GM12878 (cell line): Measurements from ENCODE around the gene SORCS2. TPM values are rescaled to one million over a fixed set of nuclear protein-coding genes. Genes with fewer than 3 reads are reported as not detected.

Experiments
- ATAC-seq: fragments of 200-7000 bp; cut with Tn5 transposase; 3 replicates; pipeline ENCODE4 v1.9.1; 2020; ENCODE audit warnings: mild to moderate bottlenecking, moderate library complexity
- BruUV-seq: library from RNA; stranded (reverse); fragments of 400-500 nt; replicated peaks from 2 replicates; lab custom pipeline; 2021; lab: Mats Ljungman, UMichigan
- CTCF ChIA-PET: fragments of 300-600 bp; sonication (Branson Sonifier 250); formaldehyde crosslinking; extraction: SDS; loops from one replicate; lab custom pipeline; 2021; ENCODE audit warnings: inconsistent platforms; lab: Yijun Ruan, JAX
- POLR2A ChIA-PET: fragments of 350-600 bp; formaldehyde crosslinking; extraction: SDS; loops from one replicate; lab custom pipeline; 2021; ENCODE audit warnings: inconsistent platforms; lab: Charles Lee
- RAD21 ChIA-PET: fragments of 300-600 bp; sonication (Branson Sonifier 250); formaldehyde crosslinking; loops from one replicate; lab custom pipeline; 2023; ENCODE audit warnings: antibody characterized with exemption; ENCODE audit not compliant: unreplicated experiment; lab: Charles Lee
- SMC1A ChIA-PET: fragments of 300-600 bp; sonication (Branson Sonifier 250); formaldehyde crosslinking; loops from one replicate; lab custom pipeline; 2023; ENCODE audit not compliant: unreplicated experiment, uncharacterized antibody; lab: Charles Lee
- DNase-seq: peaks from one replicate; pipeline ENCODE4 v3.0.0-alpha.2; 2011; ENCODE audit warnings: low read depth, low spot score
- FAIRE-seq: peaks from 3 replicates; lab custom pipeline; 2011; peaks lifted over from hg19 to GRCh38; lab: Jason Lieb, UNC
- H2AFZ ChIP-seq: 2 replicates; pipeline ENCODE4 v1.6.0; 2011; ENCODE audit warnings: low read depth, low read length, control low read depth; ENCODE audit not compliant: control insufficient read depth
- H3K27ac ChIP-seq: 2 replicates; pipeline ENCODE4 v1.5.1; 2011; ENCODE audit warnings: control low read depth; ENCODE audit not compliant: control insufficient read depth, insufficient read depth
- H3K27me3 ChIP-seq, 2 experiments: replicated peaks in 1 of 2; 2 replicates each; pipeline versions ENCODE4 v1.6.0 to v1.6.1; 2011; ENCODE audit warnings: low read length in 1 of 2; ENCODE audit not compliant: control insufficient read depth in 2 of 2, insufficient read depth in 2 of 2
- H3K36me3 ChIP-seq, 2 experiments: 2 replicates each; pipeline ENCODE4 v1.5.1; 2011; ENCODE audit warnings: low read length in 1 of 2; ENCODE audit not compliant: control insufficient read depth in 2 of 2, insufficient read depth in 2 of 2
- H3K4me1 ChIP-seq: 2 replicates; pipeline ENCODE4 v1.6.1; 2011; ENCODE audit warnings: mild to moderate bottlenecking, low read length, moderate library complexity, mixed read lengths; ENCODE audit not compliant: control insufficient read depth, insufficient read depth
- H3K4me2 ChIP-seq: 2 replicates; pipeline ENCODE4 v1.6.0; 2011; ENCODE audit warnings: control low read depth; ENCODE audit not compliant: control insufficient read depth, insufficient read depth
- H3K4me3 ChIP-seq: fragments of 200-600 bp; sonication (generic); 2 replicates; pipeline ENCODE4 v1.5.1; 2016
- H3K79me2 ChIP-seq: 2 replicates; pipeline ENCODE4 v1.6.0; 2011; ENCODE audit warnings: low read length; ENCODE audit not compliant: control insufficient read depth, insufficient read depth
- H3K9ac ChIP-seq: 2 replicates; pipeline ENCODE4 v1.8.0; 2011; ENCODE audit warnings: low read length, control low read depth, mixed read lengths; ENCODE audit not compliant: control insufficient read depth, insufficient read depth
- H3K9me3 ChIP-seq: replicated peaks from 3 replicates; pipeline ENCODE4 v1.5.1; 2011; ENCODE audit warnings: mild to moderate bottlenecking, low read length; ENCODE audit not compliant: control insufficient read depth, insufficient read depth
- H4K20me1 ChIP-seq: 2 replicates; pipeline ENCODE4 v1.6.0; 2011; ENCODE audit not compliant: control insufficient read depth, insufficient read depth
- CEBPB ChIP-seq, 2 experiments: fragments of 150-350 bp in 1 of 2; IDR thresholded peaks; 2 replicates each; pipeline ENCODE4 v1.6.1; 2012 to 2014; ENCODE audit warnings: low read depth in 2 of 2, low read length in 2 of 2, borderline replicate concordance in 1 of 2, inconsistent platforms in 1 of 2
- CREM ChIP-seq: IDR thresholded peaks from 2 replicates; pipeline ENCODE4 v1.6.1; 2014; ENCODE audit warnings: antibody characterized with exemption, low read depth
- HDGF ChIP-seq: fragments of 450-650 bp; IDR thresholded peaks from 2 replicates; pipeline ENCODE4 v1.6.1; 2016; ENCODE audit warnings: antibody characterized with exemption
- MEF2A ChIP-seq: IDR thresholded peaks from 2 replicates; pipeline ENCODE4 v1.6.1; 2011; ENCODE audit warnings: low read depth, mild to moderate bottlenecking, low read length, moderate library complexity; ENCODE audit not compliant: insufficient read depth
- POLR2AphosphoS2 ChIP-seq: IDR thresholded peaks from 2 replicates; pipeline ENCODE4 v1.6.1; 2011; ENCODE audit warnings: low read depth, mild to moderate bottlenecking, low read length, improper control_type of control experiment, moderate library complexity
- SPI1 ChIP-seq: IDR thresholded peaks from 2 replicates; pipeline ENCODE4 v1.6.1; 2011; ENCODE audit warnings: low read depth, mild to moderate bottlenecking, low read length, moderate library complexity, borderline replicate concordance; ENCODE audit not compliant: insufficient read depth
- ZNF384 ChIP-seq: IDR thresholded peaks from 2 replicates; pipeline ENCODE4 v1.6.1; 2012; ENCODE audit warnings: low read depth, mild to moderate bottlenecking, low read length, improper control_type of control experiment, borderline replicate concordance
- WGBS: methylation state at CpG from one replicate; pipeline ENCODE4 v1.1.6; 2016; ENCODE audit warnings: low lambda C conversion rate; ENCODE audit not compliant: insufficient replicate concordance, insufficient coverage; ENCODE audit errors: missing lambda C conversion rate; 5-methylcytosine and 5-hydroxymethylcytosine counted together
- in situ Hi-C: fragments of 300-500 bp; cut with MboI; formaldehyde crosslinking; loops from 9 replicates; pipeline ENCODE4 v1.14.3; 2018; ENCODE audit warnings: mixed read lengths
- intact Hi-C: fragments of 100-400 bp; cut with micrococcal nuclease; formaldehyde crosslinking; loops from one replicate; pipeline ENCODE4 v1.14.2; 2022; ENCODE audit not compliant: unreplicated experiment
- polyA plus RNA-seq, 11 experiments: library from polyadenylated mRNA; depleted of rRNA in 4 of 11; unstranded in 6 of 11; stranded (reverse) in 5 of 11; fragments of >200 nt; fragmentation: Nextera tagmentation in 4 of 11; fragmentation: Illumina TruSeq in 1 of 11; extraction: Ambion mirVana in 4 of 11; extraction: Trizol in 1 of 11; gene quantifications; 1 replicate in 1 of 11; 2 replicates in 10 of 11; pipeline versions ENCODE4 v1.2.1 to v1.2.3, GENCODE V29; 2011 to 2016; ENCODE audit warnings: inconsistent platforms in 2 of 11, missing spikeins in 2 of 11, low read depth in 1 of 11
- total RNA-seq, 4 experiments: library from RNA; depleted of rRNA in 3 of 4; stranded (reverse); fragments of >200 nt in 3 of 4; fragmentation: Illumina TruSeq in 1 of 4; extraction: Trizol in 1 of 4; gene quantifications; 2 replicates each; pipeline versions ENCODE4 v1.2.1 to v1.2.3, GENCODE V29; 2013 to 2021
- TF ChIP-seq, protein P1 (sequence below): fragments of 450-650 bp; IDR thresholded peaks from 2 replicates; pipeline ENCODE4 v1.6.1; 2017; ENCODE audit warnings: borderline replicate concordance
- TF ChIP-seq, protein P2 (sequence below): fragments of 450-650 bp; IDR thresholded peaks from 2 replicates; pipeline ENCODE4 v1.6.1; 2017; ENCODE audit warnings: low read depth, mild to moderate bottlenecking, moderate library complexity
- TF ChIP-seq, protein P3 (sequence below): fragments of 450-650 bp; formaldehyde crosslinking; IDR thresholded peaks from 2 replicates; pipeline ENCODE4 v1.5.0; 2022; ENCODE audit warnings: mild to moderate bottlenecking, missing genetic modification characterization
- TF ChIP-seq, protein P4 (sequence below): IDR thresholded peaks from 2 replicates; pipeline ENCODE4 v1.6.1; 2011; ENCODE audit warnings: borderline replicate concordance, low read depth, mild to moderate bottlenecking, moderate library complexity, low read length; ENCODE audit not compliant: insufficient read depth, poor library complexity, severe bottlenecking
- TF ChIP-seq, protein P5 (sequence below): IDR thresholded peaks from 2 replicates; pipeline ENCODE4 v1.6.1; 2012; ENCODE audit warnings: mild to moderate bottlenecking, low read depth, low read length

Gene SORCS2
- total and polyA plus RNA-seq, 10 of the 15 experiments (the other 5 are each of a cell fraction or from before 2014, with no cell fraction given): 0.01 to 0.15 (median 0.05) TPM; not detected in 5

DNA sequence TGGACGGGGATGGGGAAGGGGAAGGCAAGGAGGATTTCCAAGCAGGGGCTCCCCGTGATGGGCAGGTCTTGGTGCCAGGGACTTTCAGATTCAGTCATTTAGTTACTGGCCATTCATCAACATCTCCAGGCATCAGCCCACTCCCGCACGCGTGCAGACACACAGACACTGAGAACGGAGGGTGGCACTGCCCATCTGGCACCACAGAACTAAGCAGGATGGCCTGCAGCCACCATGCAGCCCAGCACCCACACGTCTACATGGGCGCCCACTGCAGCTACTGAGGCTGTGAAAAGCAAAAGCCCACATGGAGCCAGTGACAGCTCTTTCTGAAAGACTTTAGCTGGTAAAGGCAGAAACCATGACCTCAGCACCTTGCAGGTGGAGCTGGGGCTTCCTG lies 418.5 kb downstream of the SORCS2 start:
- Histone ChIP-seq H4K20me1 (no peaks in the 10 kb centered on the region), H3K4me3 (no peak overlapping the region), H3K27me3 (no peaks in the 10 kb centered on the region), H3K9ac (no peak overlapping the region), H3K36me3 (no peaks in the 10 kb centered on the region), H3K27ac (no peak overlapping the region), H3K4me1 (no peaks in the 10 kb centered on the region), H3K4me2 (no peak overlapping the region), H2AFZ (no peak overlapping the region), H3K9me3 (no peaks in the 10 kb centered on the region; the same call in 2 of the 3 replicates), H3K79me2 (no peaks in the 10 kb centered on the region)
- WGBS: 42% methylated on average over 8 of the region's 8 CpGs
- POLR2A ChIA-PET: no interaction called here
- in situ Hi-C loops: no loop called here
- CTCF ChIA-PET: no interaction called here
- SMC1A ChIA-PET: no interaction called here
- RAD21 ChIA-PET: no interaction called here
- ATAC-seq: no peak
- no peak for DNase-seq
- no TSS peak for BruUV-seq
- intact Hi-C loops: no loop called here
- FAIRE-seq: no peak
- TF ChIP-seq, protein P1, sequence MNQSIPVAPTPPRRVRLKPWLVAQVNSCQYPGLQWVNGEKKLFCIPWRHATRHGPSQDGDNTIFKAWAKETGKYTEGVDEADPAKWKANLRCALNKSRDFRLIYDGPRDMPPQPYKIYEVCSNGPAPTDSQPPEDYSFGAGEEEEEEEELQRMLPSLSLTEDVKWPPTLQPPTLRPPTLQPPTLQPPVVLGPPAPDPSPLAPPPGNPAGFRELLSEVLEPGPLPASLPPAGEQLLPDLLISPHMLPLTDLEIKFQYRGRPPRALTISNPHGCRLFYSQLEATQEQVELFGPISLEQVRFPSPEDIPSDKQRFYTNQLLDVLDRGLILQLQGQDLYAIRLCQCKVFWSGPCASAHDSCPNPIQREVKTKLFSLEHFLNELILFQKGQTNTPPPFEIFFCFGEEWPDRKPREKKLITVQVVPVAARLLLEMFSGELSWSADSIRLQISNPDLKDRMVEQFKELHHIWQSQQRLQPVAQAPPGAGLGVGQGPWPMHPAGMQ: no peak
- no peak for TF ChIP-seq HDGF
- TF ChIP-seq POLR2AphosphoS2: no peak
- TF ChIP-seq CREM: no peak
- TF ChIP-seq ZNF384: no peak
- TF ChIP-seq, protein P2, sequence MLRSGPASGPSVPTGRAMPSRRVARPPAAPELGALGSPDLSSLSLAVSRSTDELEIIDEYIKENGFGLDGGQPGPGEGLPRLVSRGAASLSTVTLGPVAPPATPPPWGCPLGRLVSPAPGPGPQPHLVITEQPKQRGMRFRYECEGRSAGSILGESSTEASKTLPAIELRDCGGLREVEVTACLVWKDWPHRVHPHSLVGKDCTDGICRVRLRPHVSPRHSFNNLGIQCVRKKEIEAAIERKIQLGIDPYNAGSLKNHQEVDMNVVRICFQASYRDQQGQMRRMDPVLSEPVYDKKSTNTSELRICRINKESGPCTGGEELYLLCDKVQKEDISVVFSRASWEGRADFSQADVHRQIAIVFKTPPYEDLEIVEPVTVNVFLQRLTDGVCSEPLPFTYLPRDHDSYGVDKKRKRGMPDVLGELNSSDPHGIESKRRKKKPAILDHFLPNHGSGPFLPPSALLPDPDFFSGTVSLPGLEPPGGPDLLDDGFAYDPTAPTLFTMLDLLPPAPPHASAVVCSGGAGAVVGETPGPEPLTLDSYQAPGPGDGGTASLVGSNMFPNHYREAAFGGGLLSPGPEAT: no peak
- TF ChIP-seq, protein P3, sequence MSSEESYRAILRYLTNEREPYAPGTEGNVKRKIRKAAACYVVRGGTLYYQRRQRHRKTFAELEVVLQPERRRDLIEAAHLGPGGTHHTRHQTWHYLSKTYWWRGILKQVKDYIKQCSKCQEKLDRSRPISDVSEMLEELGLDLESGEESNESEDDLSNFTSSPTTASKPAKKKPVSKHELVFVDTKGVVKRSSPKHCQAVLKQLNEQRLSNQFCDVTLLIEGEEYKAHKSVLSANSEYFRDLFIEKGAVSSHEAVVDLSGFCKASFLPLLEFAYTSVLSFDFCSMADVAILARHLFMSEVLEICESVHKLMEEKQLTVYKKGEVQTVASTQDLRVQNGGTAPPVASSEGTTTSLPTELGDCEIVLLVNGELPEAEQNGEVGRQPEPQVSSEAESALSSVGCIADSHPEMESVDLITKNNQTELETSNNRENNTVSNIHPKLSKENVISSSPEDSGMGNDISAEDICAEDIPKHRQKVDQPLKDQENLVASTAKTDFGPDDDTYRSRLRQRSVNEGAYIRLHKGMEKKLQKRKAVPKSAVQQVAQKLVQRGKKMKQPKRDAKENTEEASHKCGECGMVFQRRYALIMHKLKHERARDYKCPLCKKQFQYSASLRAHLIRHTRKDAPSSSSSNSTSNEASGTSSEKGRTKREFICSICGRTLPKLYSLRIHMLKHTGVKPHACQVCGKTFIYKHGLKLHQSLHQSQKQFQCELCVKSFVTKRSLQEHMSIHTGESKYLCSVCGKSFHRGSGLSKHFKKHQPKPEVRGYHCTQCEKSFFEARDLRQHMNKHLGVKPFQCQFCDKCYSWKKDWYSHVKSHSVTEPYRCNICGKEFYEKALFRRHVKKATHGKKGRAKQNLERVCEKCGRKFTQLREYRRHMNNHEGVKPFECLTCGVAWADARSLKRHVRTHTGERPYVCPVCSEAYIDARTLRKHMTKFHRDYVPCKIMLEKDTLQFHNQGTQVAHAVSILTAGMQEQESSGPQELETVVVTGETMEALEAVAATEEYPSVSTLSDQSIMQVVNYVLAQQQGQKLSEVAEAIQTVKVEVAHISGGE (CRISPR knock-in tag): no peak
- TF ChIP-seq CEBPB (IDR thresholded peaks at IDR 0.05; ENCODE audit: borderline replicate concordance in 1 of 2, low read depth in 2 of 2, low read length in 2 of 2): no peak
- TF ChIP-seq SPI1: no peak
- TF ChIP-seq, protein P4, sequence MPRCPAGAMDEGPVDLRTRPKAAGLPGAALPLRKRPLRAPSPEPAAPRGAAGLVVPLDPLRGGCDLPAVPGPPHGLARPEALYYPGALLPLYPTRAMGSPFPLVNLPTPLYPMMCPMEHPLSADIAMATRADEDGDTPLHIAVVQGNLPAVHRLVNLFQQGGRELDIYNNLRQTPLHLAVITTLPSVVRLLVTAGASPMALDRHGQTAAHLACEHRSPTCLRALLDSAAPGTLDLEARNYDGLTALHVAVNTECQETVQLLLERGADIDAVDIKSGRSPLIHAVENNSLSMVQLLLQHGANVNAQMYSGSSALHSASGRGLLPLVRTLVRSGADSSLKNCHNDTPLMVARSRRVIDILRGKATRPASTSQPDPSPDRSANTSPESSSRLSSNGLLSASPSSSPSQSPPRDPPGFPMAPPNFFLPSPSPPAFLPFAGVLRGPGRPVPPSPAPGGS: no peak
- TF ChIP-seq, protein P5, sequence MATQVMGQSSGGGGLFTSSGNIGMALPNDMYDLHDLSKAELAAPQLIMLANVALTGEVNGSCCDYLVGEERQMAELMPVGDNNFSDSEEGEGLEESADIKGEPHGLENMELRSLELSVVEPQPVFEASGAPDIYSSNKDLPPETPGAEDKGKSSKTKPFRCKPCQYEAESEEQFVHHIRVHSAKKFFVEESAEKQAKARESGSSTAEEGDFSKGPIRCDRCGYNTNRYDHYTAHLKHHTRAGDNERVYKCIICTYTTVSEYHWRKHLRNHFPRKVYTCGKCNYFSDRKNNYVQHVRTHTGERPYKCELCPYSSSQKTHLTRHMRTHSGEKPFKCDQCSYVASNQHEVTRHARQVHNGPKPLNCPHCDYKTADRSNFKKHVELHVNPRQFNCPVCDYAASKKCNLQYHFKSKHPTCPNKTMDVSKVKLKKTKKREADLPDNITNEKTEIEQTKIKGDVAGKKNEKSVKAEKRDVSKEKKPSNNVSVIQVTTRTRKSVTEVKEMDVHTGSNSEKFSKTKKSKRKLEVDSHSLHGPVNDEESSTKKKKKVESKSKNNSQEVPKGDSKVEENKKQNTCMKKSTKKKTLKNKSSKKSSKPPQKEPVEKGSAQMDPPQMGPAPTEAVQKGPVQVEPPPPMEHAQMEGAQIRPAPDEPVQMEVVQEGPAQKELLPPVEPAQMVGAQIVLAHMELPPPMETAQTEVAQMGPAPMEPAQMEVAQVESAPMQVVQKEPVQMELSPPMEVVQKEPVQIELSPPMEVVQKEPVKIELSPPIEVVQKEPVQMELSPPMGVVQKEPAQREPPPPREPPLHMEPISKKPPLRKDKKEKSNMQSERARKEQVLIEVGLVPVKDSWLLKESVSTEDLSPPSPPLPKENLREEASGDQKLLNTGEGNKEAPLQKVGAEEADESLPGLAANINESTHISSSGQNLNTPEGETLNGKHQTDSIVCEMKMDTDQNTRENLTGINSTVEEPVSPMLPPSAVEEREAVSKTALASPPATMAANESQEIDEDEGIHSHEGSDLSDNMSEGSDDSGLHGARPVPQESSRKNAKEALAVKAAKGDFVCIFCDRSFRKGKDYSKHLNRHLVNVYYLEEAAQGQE: no peak
- TF ChIP-seq MEF2A: no peak
